H1 (cell line): ENCODE results near the gene CNPY4. TPM values are rescaled to one million over a fixed set of nuclear protein-coding genes. Genes with fewer than 3 reads are reported as not detected.
A peak's percentile ranks its signal among the peaks of the same experiment; 100 is the strongest.

ENCODE experiments used
- CTCF ChIA-PET: fragments of 300-600 bp; sonication (Branson Sonifier 250); formaldehyde crosslinking; loops from one replicate; lab custom pipeline; 2021; ENCODE audit not compliant: partially characterized antibody; lab: Charles Lee
- POLR2A ChIA-PET: fragments of 300-600 bp; sonication (Branson Sonifier 250); formaldehyde crosslinking; loops from one replicate; lab custom pipeline; 2021; ENCODE audit warnings: inconsistent platforms; ENCODE audit not compliant: partially characterized antibody; lab: Charles Lee
- DNase-seq, 2 experiments: peaks; one replicate each; pipeline versions ENCODE4 v3.0.0 to v3.0.0-alpha.2; 2010 to 2022; ENCODE audit warnings: low spot score in 2 of 2, low read depth in 1 of 2, mixed read lengths in 1 of 2
- FAIRE-seq: peaks from 2 replicates; lab custom pipeline; 2011; peaks lifted over from hg19 to GRCh38; lab: Jason Lieb, UNC
- H2AFZ ChIP-seq: 2 replicates; pipeline ENCODE4 v1.8.1; 2012; ENCODE audit warnings: low read length, inconsistent platforms
- H2AK5ac ChIP-seq: 2 replicates; pipeline ENCODE4 v1.6.1; 2013; ENCODE audit warnings: low read depth, low read length
- H2BK120ac ChIP-seq: replicated peaks from 2 replicates; pipeline ENCODE3; 2013; ENCODE audit warnings: low read depth, low read length, inconsistent platforms
- H2BK12ac ChIP-seq: 2 replicates; pipeline ENCODE4 v1.6.1; 2013; ENCODE audit warnings: low read depth, low read length
- H2BK15ac ChIP-seq: 2 replicates; pipeline ENCODE4 v1.6.1; 2013; ENCODE audit warnings: low read length
- H2BK20ac ChIP-seq: 2 replicates; pipeline ENCODE4 v1.6.1; 2013; ENCODE audit warnings: low read length
- H2BK5ac ChIP-seq: 2 replicates; pipeline ENCODE4 v1.6.1; 2013; ENCODE audit warnings: low read depth, low read length
- H3K14ac ChIP-seq: 2 replicates; pipeline ENCODE4 v1.6.1; 2013; ENCODE audit warnings: inconsistent platforms; ENCODE audit not compliant: insufficient read length
- H3K18ac ChIP-seq: 2 replicates; pipeline ENCODE4 v1.6.1; 2013; ENCODE audit warnings: low read length; ENCODE audit errors: extremely low read depth
- H3K23ac ChIP-seq: 2 replicates; pipeline ENCODE4 v1.6.1; 2013; ENCODE audit warnings: inconsistent platforms; ENCODE audit not compliant: insufficient read length
- H3K23me2 ChIP-seq: 2 replicates; pipeline ENCODE4 v1.6.1; 2013; ENCODE audit warnings: low read depth, low read length
- H3K27ac ChIP-seq: 2 replicates; pipeline ENCODE4 v1.6.1; 2011; ENCODE audit warnings: low read depth, low read length, inconsistent platforms
- H3K27me3 ChIP-seq, 4 experiments: replicated peaks in 1 of 4; 1 replicate in 1 of 4; 2 replicates in 3 of 4; pipeline versions ENCODE4 v1.6.1 to v1.8.1; 2011 to 2013; ENCODE audit warnings: low read length in 3 of 4, mild to moderate bottlenecking in 3 of 4, inconsistent platforms in 2 of 4, mixed read lengths in 2 of 4, moderate library complexity in 1 of 4; ENCODE audit not compliant: control insufficient read depth in 3 of 4, insufficient read depth in 3 of 4; ENCODE audit errors: extremely low read depth in 1 of 4
- H3K36me3 ChIP-seq, 4 experiments: 2 replicates each; pipeline versions ENCODE4 v1.6.1 to v1.8.1; 2011 to 2013; ENCODE audit warnings: mild to moderate bottlenecking in 4 of 4, low read length in 3 of 4, moderate library complexity in 2 of 4, control low read depth in 1 of 4, inconsistent platforms in 1 of 4; ENCODE audit not compliant: insufficient read depth in 4 of 4, control insufficient read depth in 2 of 4
- H3K4ac ChIP-seq: replicated peaks from 2 replicates; pipeline ENCODE3; 2013; ENCODE audit warnings: low read length, low read depth, mixed read lengths, inconsistent platforms; ENCODE audit not compliant: insufficient read length
- H3K4me1 ChIP-seq, 4 experiments: replicated peaks in 1 of 4; 1 replicate in 1 of 4; 2 replicates in 3 of 4; pipeline versions ENCODE4 v1.6.1 to v1.8.1; 2011 to 2013; ENCODE audit warnings: low read length in 3 of 4, inconsistent platforms in 2 of 4, mixed read lengths in 1 of 4; ENCODE audit not compliant: insufficient read depth in 4 of 4, control insufficient read depth in 3 of 4
- H3K4me2 ChIP-seq, 2 experiments: 2 replicates each; pipeline versions ENCODE4 v1.6.1 to v1.8.1; 2011 to 2013; ENCODE audit warnings: low read depth in 2 of 2, low read length in 2 of 2, control low read depth in 1 of 2, inconsistent platforms in 1 of 2, mild to moderate bottlenecking in 1 of 2; ENCODE audit not compliant: insufficient read depth in 1 of 2
- H3K4me3 ChIP-seq, 4 experiments: fragments of 200-600, 300-600 bp in 1 of 4; sonication (generic), shearing (Covaris generic), sonication (Bioruptor Twin) in 1 of 4; 2 replicates each; pipeline versions ENCODE4 v1.5.1 to v1.8.1; 2011 to 2016; ENCODE audit warnings: low read length in 4 of 4, low read depth in 3 of 4, control low read depth in 2 of 4, inconsistent platforms in 2 of 4, mild to moderate bottlenecking in 2 of 4, mixed read lengths in 1 of 4, moderate library complexity in 1 of 4; ENCODE audit not compliant: insufficient read depth in 2 of 4; ENCODE audit errors: extremely low read depth in 1 of 4
- H3K56ac ChIP-seq: replicated peaks from 2 replicates; pipeline ENCODE3; 2013; ENCODE audit warnings: low read depth, mild to moderate bottlenecking, mixed read lengths, low read length, inconsistent platforms; ENCODE audit not compliant: insufficient read length
- H3K79me1 ChIP-seq: 2 replicates; pipeline ENCODE4 v1.6.1; 2013; ENCODE audit warnings: low read depth, low read length, control low read depth
- H3K79me2 ChIP-seq, 2 experiments: 2 replicates each; pipeline versions ENCODE4 v1.6.1 to v1.8.1; 2012 to 2013; ENCODE audit warnings: low read length in 2 of 2, mild to moderate bottlenecking in 2 of 2, inconsistent platforms in 1 of 2; ENCODE audit not compliant: insufficient read depth in 2 of 2, control insufficient read depth in 1 of 2
- H3K9ac ChIP-seq, 4 experiments: replicated peaks in 1 of 4; 1 replicate in 1 of 4; 2 replicates in 3 of 4; pipeline versions ENCODE4 v1.6.1 to v1.8.1; 2011 to 2013; ENCODE audit warnings: low read depth in 3 of 4, low read length in 3 of 4, control low read depth in 2 of 4, mild to moderate bottlenecking in 2 of 4, moderate library complexity in 2 of 4, inconsistent platforms in 1 of 4; ENCODE audit errors: extremely low read depth in 1 of 4
- H3K9me3 ChIP-seq, 2 experiments: 2 replicates each; pipeline versions ENCODE4 v1.6.1 to v1.8.1; 2012 to 2013; ENCODE audit warnings: mild to moderate bottlenecking in 2 of 2, moderate library complexity in 2 of 2, control low read depth in 1 of 2, inconsistent platforms in 1 of 2, low read depth in 1 of 2, low read length in 1 of 2, mixed read lengths in 1 of 2; ENCODE audit not compliant: insufficient read depth in 2 of 2
- H4K20me1 ChIP-seq, 2 experiments: replicated peaks in 1 of 2; 2 replicates each; pipeline versions ENCODE3 to v1.8.1; 2011 to 2013; ENCODE audit warnings: inconsistent platforms in 2 of 2, low read length in 2 of 2, mild to moderate bottlenecking in 1 of 2; ENCODE audit not compliant: insufficient read depth in 2 of 2, control insufficient read depth in 1 of 2
- H4K5ac ChIP-seq: 2 replicates; pipeline ENCODE4 v1.6.1; 2013; ENCODE audit warnings: low read length, low read depth, mixed read lengths, inconsistent platforms; ENCODE audit not compliant: insufficient read length
- H4K8ac ChIP-seq: 2 replicates; pipeline ENCODE4 v1.8.0; 2013; ENCODE audit warnings: mild to moderate bottlenecking, moderate library complexity, low read length, inconsistent platforms; ENCODE audit not compliant: insufficient read depth; ENCODE audit errors: extremely low read depth
- H4K91ac ChIP-seq: replicated peaks from 2 replicates; pipeline ENCODE3; 2013; ENCODE audit warnings: low read length, mixed read lengths, inconsistent platforms; ENCODE audit not compliant: insufficient read length
- KDM4A ChIP-seq: IDR thresholded peaks from one replicate; pipeline ENCODE4 v1.7.1; 2012; ENCODE audit warnings: low read depth, mild to moderate bottlenecking, moderate library complexity, low read length, inconsistent platforms; ENCODE audit not compliant: severe bottlenecking
- WGBS, 2 experiments: shearing (Covaris generic) in 1 of 2; methylation state at CpG; one replicate each; pipeline versions ENCODE4 v1.1.6 to v1.1.7; 2013 to 2015; ENCODE audit warnings: low lambda C conversion rate in 2 of 2, mixed read lengths in 2 of 2, inconsistent platforms in 1 of 2, low coverage in 1 of 2, missing lambda C conversion rate in 1 of 2; ENCODE audit not compliant: insufficient replicate concordance in 2 of 2, insufficient coverage in 1 of 2, insufficient read length in 1 of 2; ENCODE audit errors: extremely low coverage in 1 of 2, missing lambda C conversion rate in 1 of 2; 5-methylcytosine and 5-hydroxymethylcytosine counted together
- polyA plus RNA-seq, 7 experiments: library from polyadenylated mRNA; depleted of rRNA in 3 of 7; stranded (reverse) in 5 of 7; unstranded in 2 of 7; fragments of >200 nt in 5 of 7; fragments of 200-250 nt in 2 of 7; gene quantifications; 1 replicate in 5 of 7; 2 replicates in 1 of 7; 4 replicates in 1 of 7; pipeline versions ENCODE4 v1.2.1 to v1.2.3, GENCODE V29; 2011 to 2013; ENCODE audit warnings: missing spikeins in 2 of 7, mixed read lengths in 2 of 7
- total RNA-seq: library from RNA; stranded (reverse); fragmentation: NEBNext Ultra II Directional; extraction: Animal tissue kit (Norgen Biotek cat#: 25700); gene quantifications from 2 replicates; pipeline ENCODE4 v1.2.1, GENCODE V29; 2021
- TF ChIP-seq, protein P1 (sequence below): IDR thresholded peaks from 2 replicates; pipeline ENCODE4 v1.6.1; 2011; ENCODE audit warnings: low read length, improper control_type of control experiment

The CNPY4 gene
- total and polyA plus RNA-seq, 2 of the 8 experiments (the other 6 are each of a cell fraction or from before 2014, with no cell fraction given) = 10.2 to 15.3 TPM

DNA sequence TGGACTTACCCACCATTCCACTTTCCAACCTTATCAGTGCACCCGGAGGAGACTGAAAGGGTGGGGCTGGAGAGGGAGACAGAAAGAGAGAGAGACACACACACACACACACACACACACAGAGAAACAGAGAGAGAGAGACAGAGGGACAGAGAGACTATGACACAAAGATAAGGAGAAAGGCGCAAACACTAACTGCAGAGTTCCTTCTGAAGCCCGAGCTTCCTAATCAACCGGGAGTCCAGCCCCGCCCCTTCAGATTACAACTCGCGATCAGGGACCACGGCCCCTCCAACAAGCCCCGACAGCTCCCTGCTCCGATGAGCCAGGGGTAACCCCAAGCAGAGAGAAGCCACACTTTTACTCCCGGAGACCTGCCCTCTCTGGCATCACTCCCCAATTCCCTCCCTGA is 48.5 kb downstream of the CNPY4 start:
- H3K9ac ChIP-seq = peak overlapping the region in 1 of 4 experiments; percentile 31; a peak in 2 of 7 replicates
- no peak overlapping the region for H2AK5ac ChIP-seq
- H3K56ac ChIP-seq = peak overlapping the region; percentile 67
- H2BK15ac ChIP-seq = no peak overlapping the region
- 0 out of 2 replicates have a peak overlapping the region, but pooled peaks have one; percentile 11 for H2BK12ac ChIP-seq
- no peak overlapping the region for H3K14ac ChIP-seq
- no peak overlapping the region for H4K8ac ChIP-seq
- no peaks in the 10 kb centered on the region; the same call in 1 of the 2 replicates for H3K79me1 ChIP-seq
- H3K79me2 ChIP-seq = no peaks in the 10 kb centered on the region
- no peak overlapping the region for H2BK20ac ChIP-seq
- H3K18ac ChIP-seq = no peak overlapping the region; the same call in 1 of the 2 replicates
- no peaks in the 10 kb centered on the region for H3K36me3 ChIP-seq
- peak overlapping the region; percentile 47 to 77 (median 63); a peak in 7 of 8 replicates for H3K4me3 ChIP-seq
- peaks cover 11 to 29% (median 18%) of the 10 kb centered on the region in 4 experiments for H3K4me1 ChIP-seq
- no peak overlapping the region for H3K23ac ChIP-seq
- H3K9me3 ChIP-seq = no peaks in the 10 kb centered on the region
- no peak overlapping the region for H2BK120ac ChIP-seq
- H4K91ac ChIP-seq = no peak overlapping the region
- H2AFZ ChIP-seq = 0 out of 2 replicates have a peak overlapping the region, but pooled peaks have one; percentile 18
- 15% methylated on average over 11 of the region's 11 CpGs; no CpG with 5 or more reads in 1 of the 2 experiments for WGBS, 2 experiments
- FAIRE-seq = no peak
- peaks cover 14% of the 10 kb centered on the region; the same call in 1 of the 2 replicates for H3K23me2 ChIP-seq
- H3K27ac ChIP-seq = no peak overlapping the region
- H2BK5ac ChIP-seq = peak overlapping the region; percentile 9; the same call in 1 of the 2 replicates
- TF ChIP-seq, protein P1, sequence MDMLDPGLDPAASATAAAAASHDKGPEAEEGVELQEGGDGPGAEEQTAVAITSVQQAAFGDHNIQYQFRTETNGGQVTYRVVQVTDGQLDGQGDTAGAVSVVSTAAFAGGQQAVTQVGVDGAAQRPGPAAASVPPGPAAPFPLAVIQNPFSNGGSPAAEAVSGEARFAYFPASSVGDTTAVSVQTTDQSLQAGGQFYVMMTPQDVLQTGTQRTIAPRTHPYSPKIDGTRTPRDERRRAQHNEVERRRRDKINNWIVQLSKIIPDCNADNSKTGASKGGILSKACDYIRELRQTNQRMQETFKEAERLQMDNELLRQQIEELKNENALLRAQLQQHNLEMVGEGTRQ = no peak
- TF ChIP-seq KDM4A = peak; percentile 60
- ChIA-PET POLR2A (interaction anchor here (0.7 to 11.0 kb wide), 21 partner anchors 9 to 261 kb away, joined by 3 to 145 read pairs (median 4); partner anchors contain the start of genes AP4M1, GPC2, LAMTOR4 and MBLAC1), CTCF (interaction anchor here (0.7 to 11.2 kb wide), 11 partner anchors 10 to 54 kb away, joined by 3 to 94 read pairs (median 5); partner anchors contain the start of genes GPC2 and STAG3)
- H3K4ac ChIP-seq = no peak overlapping the region
- H4K5ac ChIP-seq = no peak overlapping the region
- DNase-seq = no peak
- H4K20me1 ChIP-seq = peaks cover 0 to 3% of the 10 kb centered on the region in 2 experiments
- peak overlapping the region; percentile 86 to 89 for H3K4me2 ChIP-seq
- H3K27me3 ChIP-seq = peaks cover 0 to 10% (median 2%) of the 10 kb centered on the region in 4 experiments; a peak in 1 of 7 replicates
